Liver (tissue), 9 donors: Measurements from ENCODE around the gene KIFBP. TPM values are rescaled to one million over a fixed set of nuclear protein-coding genes. Genes with fewer than 3 reads are reported as not detected.

Experiments
- DNase-seq: peaks from one replicate; pipeline ENCODE4 v3.0.0-alpha.2; 2017; ENCODE audit warnings: low spot score
- H3K27ac ChIP-seq, 2 donors: one replicate each; pipeline ENCODE4 v1.7.0; 2013; ENCODE audit warnings: inconsistent platforms in 2 of 2, low read length in 2 of 2, control low read depth in 1 of 2, low read depth in 1 of 2, mild to moderate bottlenecking in 1 of 2
- H3K27me3 ChIP-seq, 4 donors: one replicate each; pipeline versions ENCODE4 v1.6.1 to v1.7.0; 2013; ENCODE audit warnings: low read length in 3 of 4, inconsistent platforms in 1 of 4, mild to moderate bottlenecking in 1 of 4, moderate library complexity in 1 of 4; ENCODE audit not compliant: control insufficient read depth in 4 of 4, insufficient read depth in 4 of 4
- H3K36me3 ChIP-seq, 4 donors: one replicate each; pipeline versions ENCODE4 v1.6.1 to v1.7.0; 2013; ENCODE audit warnings: low read length in 3 of 4, mild to moderate bottlenecking in 3 of 4, low read depth in 1 of 4, moderate library complexity in 1 of 4; ENCODE audit not compliant: control insufficient read depth in 4 of 4, insufficient read depth in 3 of 4
- H3K4me1 ChIP-seq, 4 donors: one replicate each; pipeline versions ENCODE4 v1.6.1 to v1.7.0; 2013; ENCODE audit warnings: low read length in 3 of 4, mild to moderate bottlenecking in 3 of 4, moderate library complexity in 1 of 4; ENCODE audit not compliant: control insufficient read depth in 4 of 4, insufficient read depth in 4 of 4
- H3K4me3 ChIP-seq, 3 donors: one replicate each; pipeline versions ENCODE4 v1.6.1 to v1.7.0; 2013; ENCODE audit warnings: low read length in 3 of 3, control low read depth in 1 of 3, low read depth in 1 of 3, mild to moderate bottlenecking in 1 of 3
- H3K9ac ChIP-seq, 2 donors: one replicate each; pipeline ENCODE4 v1.7.0; 2013; ENCODE audit warnings: low read length in 2 of 2, mild to moderate bottlenecking in 2 of 2, moderate library complexity in 2 of 2, control low read depth in 1 of 2, low read depth in 1 of 2
- H3K9me3 ChIP-seq, 4 donors: one replicate each; pipeline versions ENCODE4 v1.6.1 to v1.7.0; 2013; ENCODE audit warnings: low read length in 3 of 4; ENCODE audit not compliant: control insufficient read depth in 4 of 4
- ATF3 ChIP-seq: IDR thresholded peaks from 2 replicates; pipeline ENCODE4 v1.6.1; 2016; ENCODE audit warnings: antibody characterized with exemption
- FOXA2 ChIP-seq: IDR thresholded peaks from 2 replicates; pipeline ENCODE4 v1.6.1; 2016; ENCODE audit warnings: antibody characterized with exemption
- HNF4A ChIP-seq, 2 donors: conservative IDR thresholded peaks; 2 replicates each; pipeline ENCODE4 v1.6.1; 2016; ENCODE audit warnings: antibody characterized with exemption in 2 of 2, mild to moderate bottlenecking in 2 of 2
- JUND ChIP-seq, 2 donors: IDR thresholded peaks; 2 replicates each; pipeline ENCODE4 v1.6.1; 2016; ENCODE audit warnings: antibody characterized with exemption in 2 of 2
- NR2F2 ChIP-seq: IDR thresholded peaks from 2 replicates; pipeline ENCODE4 v1.6.1; 2016; ENCODE audit warnings: antibody characterized with exemption
- RAD21 ChIP-seq, 2 donors: IDR thresholded peaks; 2 replicates each; pipeline ENCODE4 v1.6.1; 2016; ENCODE audit warnings: antibody characterized with exemption in 2 of 2, mild to moderate bottlenecking in 2 of 2
- SP1 ChIP-seq: IDR thresholded peaks from 2 replicates; pipeline ENCODE4 v1.6.1; 2018; ENCODE audit warnings: antibody characterized with exemption, mild to moderate bottlenecking
- TAF1 ChIP-seq: conservative IDR thresholded peaks from 2 replicates; pipeline ENCODE4 v1.6.1; 2016; ENCODE audit warnings: antibody characterized with exemption, mild to moderate bottlenecking
- YY1 ChIP-seq: IDR thresholded peaks from 2 replicates; pipeline ENCODE4 v1.6.1; 2016; ENCODE audit warnings: antibody characterized with exemption, mild to moderate bottlenecking
- ZBTB33 ChIP-seq: IDR thresholded peaks from 2 replicates; pipeline ENCODE4 v1.6.1; 2016; ENCODE audit warnings: antibody characterized with exemption
- WGBS: extraction: QIAGEN DNeasy Blood & Tissue Kit; methylation state at CpG from one replicate; pipeline ENCODE4 v1.1.7; 2013; 5-methylcytosine and 5-hydroxymethylcytosine counted together
- polyA plus RNA-seq, 2 donors: library from polyadenylated mRNA; stranded (reverse) in 1 of 2; unstranded in 1 of 2; fragments of 200-250 nt in 1 of 2; fragments of >200 nt in 1 of 2; fragmentation: Nextera tagmentation in 1 of 2; extraction: Ambion mirVana in 1 of 2; gene quantifications; one replicate each; pipeline versions ENCODE4 v1.2.1 to v1.2.3, GENCODE V29; 2013 to 2015
- total RNA-seq, 2 donors: library from RNA; depleted of rRNA; stranded (reverse); fragments of >200 nt; gene quantifications; one replicate each; pipeline ENCODE4 v1.2.3, GENCODE V29; 2014
- TF ChIP-seq, protein P1 (sequence below): IDR thresholded peaks from 2 replicates; pipeline ENCODE4 v1.6.1; 2016; ENCODE audit warnings: antibody characterized with exemption
- donor health status: healthy.
- donor health status: healthy.
- donor health status: healthy.
- donor health status: healthy.
- donor health status: healthy.

KIFBP gene
- total and polyA plus RNA-seq, 4 donors: 5.7 to 11.2 (median 7.9) TPM

DNA sequence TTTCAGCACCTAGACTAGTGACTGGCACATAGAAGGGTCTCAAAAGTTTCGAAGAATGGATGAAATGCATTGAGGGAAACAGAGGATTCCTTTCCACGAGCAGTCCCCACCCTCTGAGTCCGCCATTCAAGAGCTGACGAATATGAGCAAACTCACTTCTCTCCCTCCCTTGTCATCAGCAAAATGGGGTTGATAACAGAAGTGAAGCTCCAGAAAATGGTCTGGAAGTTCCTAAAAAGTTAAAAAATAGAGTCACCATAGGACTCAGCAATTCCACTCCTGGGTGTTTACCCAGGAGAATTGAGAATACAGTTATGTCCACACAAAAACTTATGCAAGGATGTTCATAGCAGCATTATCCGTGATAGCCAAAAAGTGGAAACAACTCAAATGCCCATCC, 74.3 kb downstream of the KIFBP start:
- Histone ChIP-seq H3K4me1 (peaks cover 0 to 8% (median 0%) of the 10 kb centered on the region in 4 donors), H3K9ac (no peak overlapping the region), H3K36me3 (no peaks in the 10 kb centered on the region), H3K27me3 (no peaks in the 10 kb centered on the region), H3K9me3 (no peaks in the 10 kb centered on the region), H3K4me3 (no peak overlapping the region), H3K27ac (peak overlapping the region in 1 of 2 donors; percentile 96)
- no peak for TF ChIP-seq ZBTB33
- no peak for TF ChIP-seq FOXA2
- no peak for TF ChIP-seq TAF1
- no peak for TF ChIP-seq HNF4A (conservative IDR thresholded peaks at IDR 0.05)
- TF ChIP-seq YY1: no peak
- TF ChIP-seq NR2F2: no peak
- TF ChIP-seq, protein P1, sequence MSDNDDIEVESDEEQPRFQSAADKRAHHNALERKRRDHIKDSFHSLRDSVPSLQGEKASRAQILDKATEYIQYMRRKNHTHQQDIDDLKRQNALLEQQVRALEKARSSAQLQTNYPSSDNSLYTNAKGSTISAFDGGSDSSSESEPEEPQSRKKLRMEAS: no peak
- no peak for TF ChIP-seq ATF3
- no peak for TF ChIP-seq RAD21 (IDR thresholded peaks at IDR 0.05)
- no peak for DNase-seq
- 87% methylated on average over 5 of the region's 5 CpGs for WGBS

DNA sequence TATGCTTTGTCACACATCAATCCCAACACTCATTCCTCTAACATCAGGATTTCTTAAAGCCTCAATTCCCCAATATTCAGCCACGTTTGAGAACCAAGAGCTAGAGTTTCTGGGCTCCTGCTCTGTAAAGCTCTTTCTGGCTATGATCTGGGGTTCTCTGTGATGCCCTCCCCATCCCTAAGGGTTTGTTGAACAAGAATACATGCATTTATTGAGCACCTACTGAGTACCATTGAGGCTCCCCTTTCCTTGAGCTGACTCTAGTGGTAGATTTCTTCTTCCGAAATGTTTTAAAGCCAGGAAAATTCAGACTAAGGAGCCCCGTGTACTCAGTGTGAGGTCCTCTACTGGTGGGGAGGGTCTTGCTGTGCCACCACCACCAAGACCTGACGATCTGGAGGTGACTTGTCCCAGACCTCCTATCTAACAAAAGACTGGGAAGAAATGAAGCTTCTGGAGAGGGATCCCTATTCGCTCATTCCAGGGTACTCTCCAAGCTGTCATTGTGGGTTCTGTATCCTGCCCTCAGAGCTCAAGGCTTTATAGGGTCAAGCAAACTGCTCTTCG, 76.2 kb downstream of the KIFBP start:
- Histone ChIP-seq H3K9me3 (no peaks in the 10 kb centered on the region), H3K9ac (peak overlapping the region in 1 of 2 donors; percentile 6), H3K27ac (peak overlapping the region in 1 of 2 donors; percentile 43), H3K36me3 (no peaks in the 10 kb centered on the region), H3K4me3 (no peak overlapping the region), H3K27me3 (no peaks in the 10 kb centered on the region), H3K4me1 (peaks cover 0 to 8% (median 0%) of the 10 kb centered on the region in 4 donors)
- WGBS: 81% methylated on average over 6 of the region's 6 CpGs
- DNase-seq: no peak
- TF ChIP-seq RAD21 (IDR thresholded peaks at IDR 0.05) (no peak), HNF4A (conservative IDR thresholded peaks at IDR 0.05) (no peak), NR2F2 (no peak), ZBTB33 (no peak)
- TF ChIP-seq, protein P1: no peak

- WGBS: 69% methylated on average over 8 of the region's 8 CpGs
- Histone ChIP-seq H3K9me3 (no peaks in the 10 kb centered on the region), H3K36me3 (no peaks in the 10 kb centered on the region), H3K27ac (peak overlapping the region; percentile 28 to 50), H3K9ac (no peak overlapping the region), H3K4me3 (no peak overlapping the region), H3K4me1 (peaks cover 0 to 8% (median 0%) of the 10 kb centered on the region in 4 donors), H3K27me3 (no peaks in the 10 kb centered on the region)
- no peak for DNase-seq
- no peak for TF ChIP-seq TAF1
- TF ChIP-seq FOXA2: no peak
- no peak for TF ChIP-seq SP1
- TF ChIP-seq JUND (IDR thresholded peaks at IDR 0.05): no peak
Measured at GRCh38 chr10:69065406-69066361, 77.1 kb downstream of the KIFBP start.

Other genes with a start within 250 kb of the KIFBP start
- gene STOX1, start 161.3 kb upstream of the KIFBP start, total RNA-seq: 1 to 10 TPM in 1 of 2 donors, under 1 TPM in 1; 0.33 to 2.6 TPM
- under 1 TPM in 1 of 2 donors, not detected in 1; 0.18 TPM for gene STOX1, start 161.3 kb upstream of the KIFBP start, polyA plus RNA-seq
- gene DDX50, start 87.5 kb upstream of the KIFBP start, total RNA-seq: 10 to 100 TPM; 13.0 to 18.8 TPM
- gene DDX50, start 87.5 kb upstream of the KIFBP start, polyA plus RNA-seq: 1 to 10 TPM; 7.0 to 8.0 TPM
- 10 to 100 TPM; 32.3 to 38.4 TPM for gene DDX21, start 32.6 kb upstream of the KIFBP start, total RNA-seq
- 10 to 100 TPM; 13.9 to 20.1 TPM for gene DDX21, start 32.6 kb upstream of the KIFBP start, polyA plus RNA-seq
- gene SRGN, start 99.3 kb downstream of the KIFBP start, total RNA-seq: 100 to 1,000 TPM in 1 of 2 donors, 10 to 100 TPM in 1; 32.2 to 305 TPM
- 10 to 100 TPM; 19.5 to 50.3 TPM for gene SRGN, start 99.3 kb downstream of the KIFBP start, polyA plus RNA-seq
- gene VPS26A, start 135.4 kb downstream of the KIFBP start, total RNA-seq: 10 to 100 TPM; 13.3 to 21.4 TPM
- gene VPS26A, start 135.4 kb downstream of the KIFBP start, polyA plus RNA-seq: 10 to 100 TPM; 10.9 to 15.8 TPM
- 10 to 100 TPM; 14.1 to 21.7 TPM for gene SUPV3L1, start 191.4 kb downstream of the KIFBP start, total RNA-seq
- 10 to 100 TPM; 14.5 to 20.6 TPM for gene SUPV3L1, start 191.4 kb downstream of the KIFBP start, polyA plus RNA-seq
- gene HKDC1, start 231.5 kb downstream of the KIFBP start, total RNA-seq: 10 to 100 TPM in 1 of 2 donors, 1 to 10 TPM in 1; 5.6 to 20.0 TPM
- 1 to 10 TPM in 1 of 2 donors, under 1 TPM in 1; 0.53 to 4.8 TPM for gene HKDC1, start 231.5 kb downstream of the KIFBP start, polyA plus RNA-seq